Calu3 (cell line): Measurements from ENCODE around the gene SLC26A9. TPM values are rescaled to one million over a fixed set of nuclear protein-coding genes. Genes with fewer than 3 reads are reported as not detected.

ENCODE experiments used
- BruUV-seq: library from RNA; stranded (reverse); fragments of 400-500 nt; replicated peaks from 2 replicates; lab custom pipeline; 2021; lab: Mats Ljungman, UMichigan
- CTCF ChIA-PET: fragments of 300-600 bp; sonication (Branson Sonifier 250); formaldehyde crosslinking; loops from one replicate; lab custom pipeline; 2022; ENCODE audit warnings: antibody characterized with exemption; lab: Charles Lee
- DNase-seq: peaks from one replicate; pipeline ENCODE4 v3.0.0; 2022
- H3K27ac Mint-ChIP-seq: one replicate; pipeline ENCODE4 v1.8.0; 2022; ENCODE audit warnings: mixed read lengths; ENCODE audit not compliant: unreplicated experiment
- H3K27me3 Mint-ChIP-seq: one replicate; pipeline ENCODE4 v1.8.0; 2022; ENCODE audit warnings: mixed read lengths; ENCODE audit not compliant: unreplicated experiment
- H3K36me3 Mint-ChIP-seq: one replicate; pipeline ENCODE4 v1.8.0; 2022; ENCODE audit warnings: mild to moderate bottlenecking, moderate library complexity, mixed read lengths; ENCODE audit not compliant: insufficient read depth, unreplicated experiment
- H3K4me1 Mint-ChIP-seq: one replicate; pipeline ENCODE4 v1.8.0; 2022; ENCODE audit warnings: mild to moderate bottlenecking, low read depth, mixed read lengths; ENCODE audit not compliant: unreplicated experiment
- H3K4me3 Mint-ChIP-seq: one replicate; pipeline ENCODE4 v1.8.0; 2022; ENCODE audit warnings: mild to moderate bottlenecking, low read depth, moderate library complexity, mixed read lengths; ENCODE audit not compliant: unreplicated experiment
- H3K9me3 Mint-ChIP-seq: one replicate; pipeline ENCODE4 v1.8.0; 2022; ENCODE audit warnings: low read depth, mixed read lengths; ENCODE audit not compliant: unreplicated experiment
- CTCF ChIP-seq: fragments of 200-600 bp; IDR thresholded peaks from one replicate; pipeline ENCODE4 v1.8.0; 2022; ENCODE audit warnings: antibody characterized with exemption; ENCODE audit not compliant: unreplicated experiment
- intact Hi-C: fragments of 100-400 bp; cut with micrococcal nuclease; formaldehyde crosslinking; loops from one replicate; pipeline ENCODE4 v1.10.0; 2022; ENCODE audit not compliant: unreplicated experiment
- total RNA-seq: library from RNA; stranded (reverse); gene quantifications from 2 replicates; pipeline ENCODE4 v1.2.3, GENCODE V29; 2022

Gene SLC26A9
- total RNA-seq, 1 experiment from 2014 or later: 7.6 TPM

- Mint-ChIP-seq H3K27me3 (peaks cover 14% of the 10 kb centered on the region), H3K9me3 (no peaks in the 10 kb centered on the region), H3K4me1 (peaks cover 67% of the 10 kb centered on the region), H3K4me3 (no peak overlapping the region), H3K36me3 (no peaks in the 10 kb centered on the region), H3K27ac (no peak overlapping the region)
- no peak for TF ChIP-seq CTCF
- intact Hi-C loops: no loop called here
- CTCF ChIA-PET: interaction anchor here (1.1 kb wide), 1 partner anchor 30 kb away, joined by 6 read pairs; no protein-coding TSS in a partner anchor
- BruUV-seq: no TSS peak
- peak; percentile 43 for DNase-seq
Observed at GRCh38 chr1:205947024-205947423, 3.8 kb upstream of the SLC26A9 start.

- Mint-ChIP-seq H3K4me1 (peaks cover 79% of the 10 kb centered on the region), H3K9me3 (no peaks in the 10 kb centered on the region), H3K4me3 (no peak overlapping the region), H3K36me3 (peaks cover under 1% of the 10 kb centered on the region), H3K27me3 (peaks cover 14% of the 10 kb centered on the region), H3K27ac (no peak overlapping the region)
- no peak for TF ChIP-seq CTCF
- intact Hi-C loops: no loop called here
- CTCF ChIA-PET: interaction anchor here (1.4 to 3.1 kb wide), 2 partner anchors 10 to 32 kb away, joined by 4 to 13 read pairs; no protein-coding TSS in a partner anchor
- BruUV-seq: no TSS peak
- no peak for DNase-seq
Observed at GRCh38 chr1:205945069-205945468, 1.8 kb upstream of the SLC26A9 start.

GRCh38 chr1:205944525-205944924, 1.3 kb upstream of the SLC26A9 start:
- peak; percentile 56 for DNase-seq
- peaks cover 4% of the 10 kb centered on the region for H3K36me3 Mint-ChIP-seq
- no peak overlapping the region for H3K27ac Mint-ChIP-seq
- H3K4me3 Mint-ChIP-seq: no peak overlapping the region
- intact Hi-C loops: no loop called here
- no peak for TF ChIP-seq CTCF
- H3K9me3 Mint-ChIP-seq: no peaks in the 10 kb centered on the region
- H3K4me1 Mint-ChIP-seq: peaks cover 84% of the 10 kb centered on the region
- peaks cover 14% of the 10 kb centered on the region for H3K27me3 Mint-ChIP-seq
- BruUV-seq: no TSS peak
- CTCF ChIA-PET: interaction anchor here (1.4 to 3.1 kb wide), 2 partner anchors 10 to 33 kb away, joined by 4 to 13 read pairs; no protein-coding TSS in a partner anchor

GRCh38 chr1:205942631-205943159, 561 bp downstream of the SLC26A9 start:
- peaks cover 92% of the 10 kb centered on the region for H3K4me1 Mint-ChIP-seq

More at GRCh38 chr1:205942631-205943159, 561 bp downstream of the SLC26A9 start:
- CTCF ChIA-PET: interaction anchor here (0.5 to 3.1 kb wide), 6 partner anchors 10 to 150 kb away, joined by 3 to 13 read pairs (median 4); no protein-coding TSS in a partner anchor
- Mint-ChIP-seq H3K27me3 (peaks cover 10% of the 10 kb centered on the region), H3K36me3 (peaks cover 4% of the 10 kb centered on the region), H3K4me3 (no peak overlapping the region), H3K27ac (no peak overlapping the region), H3K9me3 (no peaks in the 10 kb centered on the region)
- BruUV-seq: no TSS peak
- no peak for DNase-seq
- no peak for TF ChIP-seq CTCF
- intact Hi-C loops: no loop called here
